ENCODE measurements around the gene WNT2.

WNT2 gene

GRCh38 chr7:117273325-117273724 is 49.5 kb downstream of the WNT2 start:
- Histone ChIP-seq H3K4me1 (ENCODE audit: control insufficient read depth, insufficient read depth, low read length) (no peaks in the 10 kb centered on the region), H3K36me3 (ENCODE audit: control insufficient read depth, insufficient read depth, low read length) (no peaks in the 10 kb centered on the region), H3K27ac (ENCODE audit: low read depth, low read length) (no peak overlapping the region), H3K9ac (ENCODE audit: low read length) (no peak overlapping the region), H3K27me3 (ENCODE audit: control insufficient read depth, insufficient read depth, low read length) (no peaks in the 10 kb centered on the region), H3K4me3 (ENCODE audit: low read length) (no peak overlapping the region)

DNA sequence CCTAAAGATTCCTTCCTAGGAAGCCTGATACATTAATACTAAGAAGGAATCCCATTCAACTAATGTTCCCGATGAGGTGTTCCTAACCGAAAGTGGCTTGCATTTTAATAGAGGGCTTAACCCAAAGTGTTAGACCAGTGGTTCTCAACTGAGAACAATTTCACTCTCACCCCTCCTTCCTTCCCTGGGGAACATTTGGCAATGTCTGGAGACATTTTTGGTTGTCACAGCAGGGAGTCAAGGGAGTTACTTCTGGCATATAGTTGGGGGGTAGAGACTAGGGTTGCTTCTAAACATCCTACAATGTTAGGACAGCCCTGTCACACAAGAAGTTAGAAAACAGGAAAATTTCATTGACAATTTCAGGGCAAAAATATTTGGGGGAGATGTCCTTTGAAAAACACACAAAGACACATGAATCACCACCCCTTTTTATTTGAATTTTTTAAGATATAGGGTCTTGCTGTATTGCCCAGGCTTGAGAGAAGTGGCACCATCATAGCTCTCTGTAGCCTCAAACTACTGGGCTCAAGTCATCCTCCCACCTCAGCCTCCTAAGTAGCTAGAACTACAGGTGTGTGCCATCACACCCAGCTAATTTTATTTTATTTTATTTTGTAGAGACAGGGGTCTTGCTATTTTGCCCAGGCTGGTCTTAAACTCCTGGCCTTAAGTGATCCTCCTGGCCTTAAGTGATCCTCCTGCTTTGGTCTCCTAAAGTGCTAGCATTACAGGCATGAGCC is 50.7 kb downstream of the WNT2 start:
- Histone ChIP-seq H3K4me1 (ENCODE audit: control insufficient read depth, insufficient read depth, low read length) (no peaks in the 10 kb centered on the region), H3K9ac (ENCODE audit: low read length) (no peak overlapping the region), H3K36me3 (ENCODE audit: control insufficient read depth, insufficient read depth, low read length) (no peaks in the 10 kb centered on the region), H3K27me3 (ENCODE audit: control insufficient read depth, insufficient read depth, low read length) (no peaks in the 10 kb centered on the region), H3K27ac (ENCODE audit: low read depth, low read length) (no peak overlapping the region), H3K4me3 (ENCODE audit: low read length) (no peak overlapping the region)

DNA sequence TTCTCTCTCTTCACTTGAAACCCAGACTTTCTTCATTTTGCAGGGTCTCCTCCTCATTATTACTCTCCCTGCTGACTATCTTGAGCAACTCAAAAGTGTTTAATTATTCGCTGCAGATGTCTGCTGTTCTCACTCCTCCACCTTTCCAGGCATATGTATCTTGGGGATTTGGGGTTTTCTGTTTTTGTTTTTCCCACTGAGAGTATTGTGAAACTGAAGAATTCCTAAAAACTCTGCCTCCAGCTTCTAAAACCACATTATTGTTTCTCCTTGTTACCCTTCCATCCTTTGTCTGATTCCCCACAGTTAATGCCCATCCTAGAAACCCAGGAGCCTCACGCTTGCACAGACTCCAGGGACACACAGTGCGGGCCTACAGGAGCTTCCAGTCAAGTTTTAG is 51.3 kb downstream of the WNT2 start:
- Histone ChIP-seq H3K9ac (ENCODE audit: low read length) (no peak overlapping the region), H3K4me3 (ENCODE audit: low read length) (no peak overlapping the region), H3K4me1 (ENCODE audit: control insufficient read depth, insufficient read depth, low read length) (no peaks in the 10 kb centered on the region), H3K27ac (ENCODE audit: low read depth, low read length) (no peak overlapping the region), H3K27me3 (ENCODE audit: control insufficient read depth, insufficient read depth, low read length) (no peaks in the 10 kb centered on the region), H3K36me3 (ENCODE audit: control insufficient read depth, insufficient read depth, low read length) (no peaks in the 10 kb centered on the region)

DNA sequence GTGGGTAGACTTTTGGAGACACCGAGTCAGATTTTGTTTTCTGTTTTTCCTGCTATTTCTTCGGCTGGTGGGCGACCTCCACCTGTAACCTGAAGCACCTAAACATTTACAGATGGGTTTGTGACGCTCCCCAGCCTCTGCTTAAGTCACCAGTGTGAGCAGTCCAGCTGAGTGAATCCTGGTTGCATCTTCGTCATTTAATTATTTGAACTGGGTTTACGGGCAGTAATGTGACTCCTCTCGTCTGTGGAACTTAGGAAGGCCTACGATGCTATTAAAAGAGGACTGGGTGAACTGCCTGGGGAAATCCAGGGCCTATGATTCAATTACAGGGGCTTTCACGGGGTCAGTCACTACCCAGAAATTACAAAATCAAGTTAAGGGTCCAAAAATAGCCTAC is 52.5 kb downstream of the WNT2 start:
- Histone ChIP-seq H3K4me3 (ENCODE audit: low read length) (no peak overlapping the region), H3K4me1 (ENCODE audit: control insufficient read depth, insufficient read depth, low read length) (no peaks in the 10 kb centered on the region), H3K27me3 (ENCODE audit: control insufficient read depth, insufficient read depth, low read length) (no peaks in the 10 kb centered on the region), H3K27ac (ENCODE audit: low read depth, low read length) (no peak overlapping the region), H3K36me3 (ENCODE audit: control insufficient read depth, insufficient read depth, low read length) (no peaks in the 10 kb centered on the region), H3K9ac (ENCODE audit: low read length) (no peak overlapping the region)

DNA sequence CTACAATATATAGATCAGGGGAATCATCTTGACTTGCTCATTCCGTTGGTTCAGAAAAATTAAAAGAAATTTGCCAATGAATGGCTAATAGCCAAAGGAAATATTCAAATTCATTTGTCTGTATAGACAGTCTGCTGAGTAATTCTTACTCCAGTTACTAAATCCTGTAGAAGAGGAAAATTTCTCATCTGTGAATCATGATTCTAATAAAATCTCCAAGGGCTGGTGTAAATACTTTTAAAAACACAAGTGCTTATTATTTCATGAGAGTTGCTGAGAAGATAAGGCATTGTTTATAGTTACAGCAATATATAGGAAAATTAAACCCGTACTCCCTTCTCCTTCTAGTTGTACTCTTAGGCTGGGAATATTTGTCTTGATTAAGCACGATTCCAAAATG is 53.0 kb downstream of the WNT2 start:
- no peaks in the 10 kb centered on the region for H3K4me1 ChIP-seq (ENCODE audit: control insufficient read depth, insufficient read depth, low read length)
- no peak overlapping the region for H3K27ac ChIP-seq (ENCODE audit: low read depth, low read length)
- no peak overlapping the region for H3K4me3 ChIP-seq (ENCODE audit: low read length)

DNA sequence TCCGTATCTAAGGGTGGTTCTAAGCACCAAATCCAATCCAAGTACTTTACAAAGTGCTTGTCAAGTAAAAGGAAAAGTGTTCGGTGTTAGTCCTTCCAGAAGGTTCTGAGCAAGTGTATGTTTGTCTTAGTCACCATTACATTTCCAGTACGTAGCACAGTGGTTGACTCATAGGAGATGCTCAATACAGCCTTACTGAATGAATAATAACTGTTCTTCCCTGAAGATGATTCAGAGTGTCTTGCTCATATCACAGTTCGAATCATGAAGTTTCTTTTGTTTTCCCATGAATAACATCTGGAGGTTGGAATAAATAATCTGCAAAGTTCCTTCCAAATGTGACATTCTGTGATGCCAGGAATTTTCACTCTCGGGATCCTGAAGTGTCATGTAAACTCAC is 53.4 kb downstream of the WNT2 start:
- no peak overlapping the region for H3K4me3 ChIP-seq (ENCODE audit: low read length)
- H3K27ac ChIP-seq (ENCODE audit: low read depth, low read length): no peak overlapping the region
- H3K36me3 ChIP-seq (ENCODE audit: control insufficient read depth, insufficient read depth, low read length): no peaks in the 10 kb centered on the region
- no peaks in the 10 kb centered on the region for H3K27me3 ChIP-seq (ENCODE audit: control insufficient read depth, insufficient read depth, low read length)
- H3K4me1 ChIP-seq (ENCODE audit: control insufficient read depth, insufficient read depth, low read length): no peaks in the 10 kb centered on the region
- no peak overlapping the region for H3K9ac ChIP-seq (ENCODE audit: low read length)

More for the DNA sequence above, 53.0 kb downstream of the WNT2 start:
- Histone ChIP-seq H3K36me3 (ENCODE audit: control insufficient read depth, insufficient read depth, low read length) (no peaks in the 10 kb centered on the region), H3K9ac (ENCODE audit: low read length) (no peak overlapping the region), H3K27me3 (ENCODE audit: control insufficient read depth, insufficient read depth, low read length) (no peaks in the 10 kb centered on the region)

DNA sequence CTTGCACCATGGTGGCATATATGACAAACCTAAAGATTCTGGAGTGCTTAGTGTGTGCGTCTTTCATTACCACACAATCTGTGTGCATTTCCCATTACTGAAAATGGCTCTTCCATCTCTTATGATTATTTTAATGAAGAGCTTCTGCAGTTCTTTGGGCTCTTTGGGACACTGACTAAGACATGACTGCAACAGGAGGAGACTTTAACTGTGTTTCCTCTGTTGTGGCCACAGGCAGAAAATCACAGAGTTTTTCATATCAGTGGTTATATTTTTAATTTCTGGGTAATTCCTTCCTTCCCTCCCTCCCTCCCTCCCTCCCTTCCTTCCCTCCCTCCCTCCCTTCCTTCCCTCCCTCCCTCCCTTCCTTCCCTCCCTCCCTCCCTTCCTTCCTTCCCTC is 58.1 kb downstream of the WNT2 start:
- Histone ChIP-seq H3K4me3 (ENCODE audit: low read length) (no peak overlapping the region), H3K36me3 (ENCODE audit: control insufficient read depth, insufficient read depth, low read length) (no peaks in the 10 kb centered on the region)

GRCh38 chr7:117262546-117262945 is 60.3 kb downstream of the WNT2 start:
- Histone ChIP-seq H3K27me3 (ENCODE audit: control insufficient read depth, insufficient read depth, low read length) (no peaks in the 10 kb centered on the region), H3K4me3 (ENCODE audit: low read length) (no peak overlapping the region), H3K9ac (ENCODE audit: low read length) (no peak overlapping the region), H3K27ac (ENCODE audit: low read depth, low read length) (no peak overlapping the region), H3K36me3 (ENCODE audit: control insufficient read depth, insufficient read depth, low read length) (no peaks in the 10 kb centered on the region), H3K4me1 (ENCODE audit: control insufficient read depth, insufficient read depth, low read length) (no peaks in the 10 kb centered on the region)

More for the DNA sequence above, 58.1 kb downstream of the WNT2 start:
- no peaks in the 10 kb centered on the region for H3K27me3 ChIP-seq (ENCODE audit: control insufficient read depth, insufficient read depth, low read length)
- H3K9ac ChIP-seq (ENCODE audit: low read length): no peak overlapping the region
- H3K4me1 ChIP-seq (ENCODE audit: control insufficient read depth, insufficient read depth, low read length): no peaks in the 10 kb centered on the region
- no peak overlapping the region for H3K27ac ChIP-seq (ENCODE audit: low read depth, low read length)

- H3K36me3 ChIP-seq (ENCODE audit: control insufficient read depth, insufficient read depth, low read length): no peaks in the 10 kb centered on the region
- no peak overlapping the region for H3K9ac ChIP-seq (ENCODE audit: low read length)
- H3K4me1 ChIP-seq (ENCODE audit: control insufficient read depth, insufficient read depth, low read length): no peaks in the 10 kb centered on the region
- H3K4me3 ChIP-seq (ENCODE audit: low read length): no peak overlapping the region
- H3K27me3 ChIP-seq (ENCODE audit: control insufficient read depth, insufficient read depth, low read length): no peaks in the 10 kb centered on the region
- no peak overlapping the region for H3K27ac ChIP-seq (ENCODE audit: low read depth, low read length)
These were observed 63.2 kb downstream of the WNT2 start for GRCh38 chr7:117259615-117260014.

DNA sequence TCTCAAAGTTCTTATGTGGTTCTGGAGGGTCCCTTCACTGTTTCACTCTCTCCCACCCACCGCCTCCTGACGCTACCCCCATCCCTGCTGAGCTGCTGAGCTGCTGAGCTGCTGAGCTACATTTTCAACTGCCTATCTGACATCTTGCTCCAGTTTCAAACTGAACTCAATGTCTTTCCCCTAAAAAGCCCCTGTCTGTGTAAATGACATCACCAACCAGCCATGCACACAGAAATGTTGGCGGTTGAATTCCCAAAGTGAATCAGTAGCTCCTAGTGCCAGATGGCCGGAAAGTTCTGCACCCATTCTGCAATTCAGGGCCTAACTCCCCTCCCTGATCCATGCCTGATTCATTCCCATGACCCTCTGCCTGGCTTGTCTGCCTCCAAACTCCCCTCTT is 71.2 kb downstream of the WNT2 start:
- no peak overlapping the region for H3K9ac ChIP-seq (ENCODE audit: low read length)

GRCh38 chr7:117250801-117251200 is 72.1 kb downstream of the WNT2 start:
- no peaks in the 10 kb centered on the region for H3K27me3 ChIP-seq (ENCODE audit: control insufficient read depth, insufficient read depth, low read length)

More for the DNA sequence above, 71.2 kb downstream of the WNT2 start:
- no peak overlapping the region for H3K4me3 ChIP-seq (ENCODE audit: low read length)
- no peaks in the 10 kb centered on the region for H3K36me3 ChIP-seq (ENCODE audit: control insufficient read depth, insufficient read depth, low read length)
- no peaks in the 10 kb centered on the region for H3K4me1 ChIP-seq (ENCODE audit: control insufficient read depth, insufficient read depth, low read length)
- H3K27me3 ChIP-seq (ENCODE audit: control insufficient read depth, insufficient read depth, low read length): no peaks in the 10 kb centered on the region
- H3K27ac ChIP-seq (ENCODE audit: low read depth, low read length): no peak overlapping the region

GRCh38 chr7:117250245-117250644 is 72.6 kb downstream of the WNT2 start:
- H3K27me3 ChIP-seq (ENCODE audit: control insufficient read depth, insufficient read depth, low read length): no peaks in the 10 kb centered on the region
- no peaks in the 10 kb centered on the region for H3K36me3 ChIP-seq (ENCODE audit: control insufficient read depth, insufficient read depth, low read length)
- H3K4me1 ChIP-seq (ENCODE audit: control insufficient read depth, insufficient read depth, low read length): no peaks in the 10 kb centered on the region
- H3K9ac ChIP-seq (ENCODE audit: low read length): no peak overlapping the region
- no peak overlapping the region for H3K4me3 ChIP-seq (ENCODE audit: low read length)
- H3K27ac ChIP-seq (ENCODE audit: low read depth, low read length): no peak overlapping the region

More at GRCh38 chr7:117250801-117251200, 72.1 kb downstream of the WNT2 start:
- H3K27ac ChIP-seq (ENCODE audit: low read depth, low read length): no peak overlapping the region
- H3K4me3 ChIP-seq (ENCODE audit: low read length): no peak overlapping the region
- H3K4me1 ChIP-seq (ENCODE audit: control insufficient read depth, insufficient read depth, low read length): no peaks in the 10 kb centered on the region
- no peak overlapping the region for H3K9ac ChIP-seq (ENCODE audit: low read length)
- H3K36me3 ChIP-seq (ENCODE audit: control insufficient read depth, insufficient read depth, low read length): no peaks in the 10 kb centered on the region

DNA sequence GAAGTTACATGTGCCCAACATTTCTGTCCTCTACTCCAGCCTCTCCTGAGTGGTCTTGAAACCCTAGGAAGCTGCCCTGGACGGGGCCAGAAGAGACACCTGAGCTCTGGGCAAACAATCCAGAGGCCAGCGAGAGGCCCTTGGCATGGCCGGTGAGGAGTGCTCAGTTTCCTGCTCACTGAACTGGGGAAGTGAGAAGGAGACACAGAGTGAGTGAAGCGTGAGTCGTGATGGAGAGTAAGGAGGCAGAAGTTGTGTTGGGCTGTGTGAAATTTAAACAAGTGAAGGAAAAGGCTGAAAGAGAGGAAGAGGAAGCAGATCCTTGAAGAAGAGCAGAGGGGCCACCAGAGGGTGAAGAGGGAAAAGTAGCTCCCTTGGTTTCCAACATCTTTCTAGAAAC is 73.2 kb downstream of the WNT2 start:
- H3K4me1 ChIP-seq (ENCODE audit: control insufficient read depth, insufficient read depth, low read length): no peaks in the 10 kb centered on the region
- no peaks in the 10 kb centered on the region for H3K27me3 ChIP-seq (ENCODE audit: control insufficient read depth, insufficient read depth, low read length)

More for the DNA sequence above, 73.2 kb downstream of the WNT2 start:
- H3K9ac ChIP-seq (ENCODE audit: low read length): no peak overlapping the region
- H3K36me3 ChIP-seq (ENCODE audit: control insufficient read depth, insufficient read depth, low read length): no peaks in the 10 kb centered on the region
- H3K27ac ChIP-seq (ENCODE audit: low read depth, low read length): no peak overlapping the region
- H3K4me3 ChIP-seq (ENCODE audit: low read length): no peak overlapping the region
